Fibroblast of lung (primary cell): ENCODE results near the gene RENBP.

ENCODE experiments used
- EZH2 ChIP-seq: IDR thresholded peaks from 2 replicates; pipeline ENCODE4 v1.5.1; 2012; ENCODE audit warnings: low read length, control low read depth, mild to moderate bottlenecking; ENCODE audit errors: missing control alignments
- TF ChIP-seq, protein P1 (sequence below), 2 donors: IDR thresholded peaks in 1 of 2; conservative IDR thresholded peaks in 1 of 2; 1 replicate in 1 of 2; 2 replicates in 1 of 2; pipeline ENCODE4 v1.5.1; 2011 to 2012; ENCODE audit warnings: low read length in 2 of 2, control low read depth in 1 of 2, inconsistent platforms in 1 of 2, low read depth in 1 of 2, mild to moderate bottlenecking in 1 of 2

DNA sequence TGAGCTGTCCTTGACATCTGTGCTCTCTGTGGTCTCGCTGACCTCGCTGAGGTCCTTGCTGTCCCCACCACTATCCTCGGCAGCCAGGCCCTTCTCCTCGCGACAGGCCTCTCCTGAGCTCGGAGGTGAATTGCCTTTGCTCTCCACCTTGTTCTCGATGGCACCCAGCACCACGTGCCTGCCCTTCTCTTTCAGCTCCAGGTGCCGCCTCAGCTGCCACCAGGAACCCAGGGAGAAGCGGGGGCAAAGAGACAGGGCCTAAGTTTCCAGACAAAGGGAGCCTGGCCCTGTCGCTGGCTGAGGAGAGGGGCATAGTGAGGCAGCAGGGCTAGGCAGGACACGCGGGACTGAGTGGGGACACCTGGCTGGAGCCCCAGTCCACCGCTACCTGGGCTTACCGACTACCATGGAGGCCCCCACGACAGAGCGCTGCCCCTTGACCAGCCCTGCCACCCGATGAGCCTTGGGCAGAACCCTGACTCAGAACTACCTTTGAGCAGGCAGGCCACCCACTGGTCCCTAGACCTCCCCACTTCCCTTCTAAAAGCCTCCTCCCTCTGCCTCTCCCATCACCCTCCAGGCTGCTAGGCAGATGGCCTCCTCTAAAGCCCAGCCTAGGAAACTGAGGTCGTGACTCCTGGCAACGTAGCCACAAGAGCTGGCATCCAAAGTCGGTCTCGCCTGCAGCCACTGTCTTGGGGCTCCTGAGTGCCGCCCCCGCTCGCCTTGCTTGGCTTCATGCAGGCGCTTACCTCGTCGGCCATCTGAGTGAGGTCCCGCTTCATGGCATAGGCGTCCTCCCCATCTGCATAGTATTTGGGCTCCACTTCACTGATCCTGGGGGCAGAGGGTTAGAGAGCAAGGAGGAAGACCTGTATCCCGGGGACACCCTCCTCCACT, 14.2 kb downstream of the RENBP start:
- TF ChIP-seq, protein P1, sequence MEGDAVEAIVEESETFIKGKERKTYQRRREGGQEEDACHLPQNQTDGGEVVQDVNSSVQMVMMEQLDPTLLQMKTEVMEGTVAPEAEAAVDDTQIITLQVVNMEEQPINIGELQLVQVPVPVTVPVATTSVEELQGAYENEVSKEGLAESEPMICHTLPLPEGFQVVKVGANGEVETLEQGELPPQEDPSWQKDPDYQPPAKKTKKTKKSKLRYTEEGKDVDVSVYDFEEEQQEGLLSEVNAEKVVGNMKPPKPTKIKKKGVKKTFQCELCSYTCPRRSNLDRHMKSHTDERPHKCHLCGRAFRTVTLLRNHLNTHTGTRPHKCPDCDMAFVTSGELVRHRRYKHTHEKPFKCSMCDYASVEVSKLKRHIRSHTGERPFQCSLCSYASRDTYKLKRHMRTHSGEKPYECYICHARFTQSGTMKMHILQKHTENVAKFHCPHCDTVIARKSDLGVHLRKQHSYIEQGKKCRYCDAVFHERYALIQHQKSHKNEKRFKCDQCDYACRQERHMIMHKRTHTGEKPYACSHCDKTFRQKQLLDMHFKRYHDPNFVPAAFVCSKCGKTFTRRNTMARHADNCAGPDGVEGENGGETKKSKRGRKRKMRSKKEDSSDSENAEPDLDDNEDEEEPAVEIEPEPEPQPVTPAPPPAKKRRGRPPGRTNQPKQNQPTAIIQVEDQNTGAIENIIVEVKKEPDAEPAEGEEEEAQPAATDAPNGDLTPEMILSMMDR (conservative IDR thresholded peaks at IDR 0.05 in 1 of 2, IDR thresholded peaks at IDR 0.05 in 1 of 2; ENCODE audit: low read depth in 1 of 2, low read length in 2 of 2): no peak
- TF ChIP-seq EZH2: no peak
